Medulla oblongata (tissue), 1 donor: ENCODE measurements around the gene EXO1.
"Not testable (repeated sequence)": the region's sequence is repeated elsewhere in the genome, so short reads cannot be mapped to it uniquely, and the experiment has no call there.

Experiments
- DNase-seq: peaks from one replicate; pipeline ENCODE4 v3.0.0-alpha.2; 2015; ENCODE audit errors: extremely low spot score

Gene EXO1

GRCh38 chr1:241836941-241837340 is 11.1 kb upstream of the EXO1 start:
- DNase-seq, result no peak

GRCh38 chr1:241837416-241837815 is 10.6 kb upstream of the EXO1 start:
- DNase-seq, result no peak

- DNase-seq, result no peak
Observed at GRCh38 chr1:241837901-241838300, 10.1 kb upstream of the EXO1 start.

GRCh38 chr1:241838897-241839296 is 9.1 kb upstream of the EXO1 start:
- no peak for DNase-seq

GRCh38 chr1:241839369-241839979 is 8.5 kb upstream of the EXO1 start:
- DNase-seq, result no peak

- DNase-seq, result no peak
Observed at GRCh38 chr1:241840164-241840563, 7.8 kb upstream of the EXO1 start.

GRCh38 chr1:241841691-241842090 is 6.3 kb upstream of the EXO1 start:
- no peak for DNase-seq

- no peak for DNase-seq
Observed at GRCh38 chr1:241842565-241842964, 5.4 kb upstream of the EXO1 start.

DNA sequence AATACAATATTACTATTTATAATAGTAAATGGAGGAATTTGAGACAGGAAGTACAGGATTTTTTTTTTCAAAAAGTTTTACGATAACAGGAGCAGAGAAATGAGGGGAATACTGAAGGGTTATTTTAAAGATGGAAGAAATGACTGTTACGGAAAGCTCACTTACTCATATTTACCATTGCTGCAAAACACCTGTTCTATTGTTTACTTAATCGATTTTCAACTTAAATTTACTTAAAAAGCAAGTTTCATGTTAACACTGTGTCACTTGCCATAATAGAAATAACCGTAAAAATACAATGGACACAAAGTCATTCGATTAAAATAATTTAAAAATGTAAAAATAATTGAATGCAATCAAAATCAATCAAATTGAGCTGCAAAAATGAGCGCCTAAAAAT is 3.4 kb upstream of the EXO1 start:
- no peak for DNase-seq

DNA sequence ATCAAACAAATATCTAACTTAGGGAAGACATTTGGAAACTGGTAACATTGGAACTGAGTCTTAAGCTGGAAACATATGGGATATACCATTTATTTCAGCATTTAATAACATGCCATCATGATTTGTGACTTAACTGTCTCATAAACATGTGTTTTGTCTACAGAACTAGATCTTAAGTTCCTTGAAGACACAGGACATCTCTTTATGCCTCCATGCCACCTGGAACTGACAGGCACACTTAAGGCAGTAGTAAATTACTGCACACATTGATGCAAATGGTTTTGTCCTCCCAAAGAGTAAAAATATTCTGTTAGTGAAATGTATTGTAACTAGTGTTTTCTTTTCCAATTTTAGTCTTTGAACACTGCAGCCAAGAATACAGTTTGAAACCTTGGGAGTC is 1.6 kb upstream of the EXO1 start:
- DNase-seq, result no peak

- no peak for DNase-seq
Observed at GRCh38 chr1:241846862-241847539, 1.0 kb upstream of the EXO1 start.

- peak; percentile 6 for DNase-seq
Observed at GRCh38 chr1:241847540-241847795, 536 bp upstream of the EXO1 start.

DNA sequence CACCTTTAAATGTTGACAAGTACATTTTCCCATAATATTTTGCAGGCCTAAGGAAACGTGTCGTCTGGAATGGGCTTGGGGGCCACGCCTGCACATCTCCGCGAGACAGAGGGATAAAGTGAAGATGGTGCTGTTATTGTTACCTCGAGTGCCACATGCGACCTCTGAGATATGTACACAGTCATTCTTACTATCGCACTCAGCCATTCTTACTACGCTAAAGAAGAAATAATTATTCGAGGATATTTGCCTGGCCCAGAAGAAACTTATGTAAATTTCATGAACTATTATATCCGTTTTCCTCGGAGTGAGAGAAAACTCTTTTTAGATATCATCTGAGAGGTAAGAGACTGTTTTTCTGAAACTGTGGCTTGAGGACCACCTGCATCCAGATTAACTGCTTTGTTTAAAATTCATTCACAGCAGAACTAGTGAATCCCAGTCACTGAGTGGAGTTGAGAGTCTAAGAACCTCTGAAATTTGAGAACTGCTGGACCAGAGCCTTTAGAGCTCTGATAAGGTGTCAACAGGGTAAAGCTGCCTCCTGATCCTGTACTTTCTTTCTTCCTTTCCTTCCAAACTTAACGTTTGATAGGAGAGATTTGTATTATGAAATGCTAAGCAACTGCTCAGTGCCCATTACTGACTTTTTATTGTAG is 811 bp downstream of the EXO1 start:
- DNase-seq, result no peak

DNA sequence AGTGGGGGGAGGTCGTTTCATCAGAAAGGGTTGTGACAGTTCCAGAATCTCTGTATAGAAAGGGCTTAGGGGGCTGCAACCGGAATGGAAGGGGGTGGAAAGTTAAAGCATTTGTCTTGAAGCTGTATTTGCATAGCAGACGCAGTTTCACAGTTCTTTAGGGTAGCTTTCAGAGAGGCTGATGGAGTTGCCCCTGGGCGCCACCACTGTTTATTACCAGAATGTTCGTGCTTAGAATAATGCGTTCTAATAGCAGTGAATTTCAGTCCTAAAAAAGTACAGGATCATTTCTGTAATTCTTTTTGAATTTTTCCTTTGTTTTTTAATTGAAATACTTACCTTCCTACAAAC is 1.3 kb downstream of the EXO1 start:
- no peak for DNase-seq

DNA sequence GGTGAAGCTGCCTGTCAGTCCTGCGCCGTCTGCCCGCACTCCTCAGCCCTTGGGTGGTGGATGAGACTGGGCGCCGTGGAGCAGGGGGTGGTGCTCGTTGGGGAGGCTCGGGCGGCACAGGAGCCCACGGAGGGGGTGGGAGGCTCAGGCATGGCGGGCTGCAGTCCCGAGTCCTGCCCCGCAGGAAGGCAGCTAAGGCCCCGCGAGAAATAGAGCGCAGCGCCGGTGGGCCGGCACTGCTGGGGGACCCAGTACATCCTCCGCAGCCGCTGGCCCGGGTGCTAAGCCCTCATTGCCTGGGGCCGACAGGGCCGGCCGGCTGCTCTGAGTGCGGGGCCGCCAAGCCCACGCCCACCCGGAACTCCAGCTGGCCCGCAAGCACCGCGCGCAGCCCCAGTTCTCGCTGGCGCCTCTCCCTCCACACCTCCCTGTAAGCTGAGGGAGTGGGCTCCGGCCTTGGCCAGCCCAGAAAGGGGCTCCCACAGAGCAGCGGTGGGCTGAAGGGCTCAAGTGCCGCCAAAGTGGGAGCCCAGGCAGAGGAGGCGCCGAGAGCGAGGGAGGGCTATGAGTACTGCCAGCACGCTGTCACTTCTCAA is 7.6 kb downstream of the EXO1 start:
- not testable (repeated sequence) for DNase-seq

DNA sequence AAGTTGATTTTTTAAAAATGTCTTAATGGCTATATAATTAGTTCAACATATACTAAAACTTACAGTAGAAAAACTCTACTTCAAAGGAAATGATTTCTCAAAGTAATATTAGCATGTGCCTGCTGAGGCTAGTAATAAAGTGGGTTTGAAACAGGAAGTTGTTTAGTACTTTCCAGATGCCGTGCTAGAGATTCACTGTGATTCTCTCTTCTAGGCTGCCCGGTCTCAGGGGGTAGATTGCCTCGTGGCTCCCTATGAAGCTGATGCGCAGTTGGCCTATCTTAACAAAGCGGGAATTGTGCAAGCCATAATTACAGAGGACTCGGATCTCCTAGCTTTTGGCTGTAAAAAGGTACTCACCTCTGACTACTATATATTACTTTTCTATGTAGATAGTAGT is 9.1 kb downstream of the EXO1 start:
- DNase-seq, result no peak

GRCh38 chr1:241860922-241861321 is 12.9 kb downstream of the EXO1 start:
- no peak for DNase-seq

DNA sequence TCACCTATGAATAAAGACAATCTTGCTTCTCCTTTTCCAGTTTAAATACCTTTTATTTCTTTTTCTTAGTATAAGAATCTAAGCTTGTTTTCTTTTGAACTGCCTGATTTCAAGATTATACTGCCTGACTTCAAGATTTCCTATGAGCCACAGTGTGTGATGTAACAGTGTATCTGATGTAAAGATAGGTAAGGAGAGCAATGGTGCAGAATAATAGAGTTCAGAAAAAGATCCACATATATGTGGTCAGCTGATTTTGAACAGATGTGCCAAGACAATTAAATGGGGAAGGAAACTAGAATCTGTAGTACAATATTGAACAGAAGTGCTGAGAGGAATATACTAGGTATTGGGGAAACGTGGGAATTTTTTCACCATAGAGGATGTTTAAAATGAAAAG is 21.0 kb downstream of the EXO1 start:
- DNase-seq, result no peak

- DNase-seq, result no peak
Observed at GRCh38 chr1:241870336-241870735, 22.3 kb downstream of the EXO1 start.

- DNase-seq, result no peak
Observed at GRCh38 chr1:241870746-241871430, 22.9 kb downstream of the EXO1 start.

DNA sequence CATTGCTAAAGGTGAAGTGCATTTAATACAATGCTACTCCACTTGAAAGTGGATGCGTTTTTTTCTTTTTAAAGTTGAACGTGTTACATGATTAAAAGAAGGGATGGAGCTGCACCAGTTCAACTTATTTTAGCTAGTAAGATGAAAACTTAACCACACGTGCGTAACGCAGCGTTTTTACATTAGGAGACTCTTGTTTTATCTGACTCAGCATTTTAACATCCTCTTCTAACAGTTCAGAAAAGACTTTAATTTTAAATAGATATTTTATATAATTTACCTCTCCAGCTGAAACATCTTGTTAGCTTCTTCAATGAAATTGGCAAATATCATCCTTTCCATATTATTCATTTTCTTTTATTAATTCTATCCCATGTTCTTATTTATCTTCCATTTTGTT is 33.4 kb downstream of the EXO1 start:
- DNase-seq, result no peak

DNA sequence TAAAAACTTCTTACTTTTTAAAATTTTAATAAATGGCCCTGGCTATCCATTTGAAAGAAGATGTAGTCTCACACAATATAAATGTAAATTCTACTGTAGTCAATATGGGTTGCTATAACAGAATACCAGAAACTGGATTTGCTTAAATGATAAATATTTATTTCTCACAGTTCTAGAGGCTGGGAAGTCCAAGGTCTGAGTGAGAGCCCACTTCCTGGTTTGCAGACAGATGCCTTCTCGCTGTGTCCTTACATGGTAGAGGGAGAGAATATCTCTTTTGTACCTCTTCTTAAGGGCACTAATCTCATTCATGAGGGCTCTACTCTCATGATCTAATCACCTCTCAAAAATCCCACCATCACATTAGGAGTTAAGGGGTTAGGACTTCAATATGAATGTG is 35.2 kb downstream of the EXO1 start:
- no peak for DNase-seq

DNA sequence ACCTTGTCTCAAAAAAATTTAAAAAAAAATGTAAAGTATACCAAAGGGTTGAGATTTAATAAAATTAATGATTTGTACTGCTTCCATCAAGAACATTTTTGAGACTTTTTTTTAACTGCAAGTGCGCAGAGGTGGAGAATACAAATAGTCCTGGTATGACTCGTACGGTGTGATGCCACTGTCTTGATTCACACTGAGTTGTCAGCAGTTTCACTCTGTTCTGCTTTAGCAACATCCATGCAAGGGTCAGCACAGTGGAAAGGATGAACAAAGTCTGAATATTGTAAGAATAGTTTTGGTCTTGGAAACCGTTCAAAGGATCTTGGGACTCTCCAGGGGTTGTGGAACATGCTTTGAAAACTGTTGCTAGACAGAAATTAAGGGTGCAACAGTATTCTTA is 40.2 kb downstream of the EXO1 start:
- no peak for DNase-seq
